CD4-positive, alpha-beta T cell (primary cell): Measurements from ENCODE around the gene ANKS1B. TPM values are rescaled to one million over a fixed set of nuclear protein-coding genes. Genes with fewer than 3 reads are reported as not detected.

Source experiments
- ATAC-seq: fragments of 200-7000 bp; cut with Tn5 transposase; one replicate; pipeline ENCODE4 v1.10.0; 2022; ENCODE audit warnings: mild to moderate bottlenecking; ENCODE audit not compliant: poor library complexity
- CTCF ChIA-PET: fragments of 350-600 bp; sonication (Branson Sonifier 250); formaldehyde crosslinking; loops from one replicate; lab custom pipeline; 2021; ENCODE audit warnings: antibody characterized with exemption, inconsistent platforms; lab: Charles Lee
- POLR2A ChIA-PET: fragments of 350-600 bp; sonication (Branson Sonifier 250); formaldehyde crosslinking; loops from one replicate; lab custom pipeline; 2021; ENCODE audit warnings: antibody characterized with exemption, inconsistent platforms; lab: Charles Lee
- DNase-seq, 14 experiments: peaks; one replicate each; pipeline ENCODE4 v3.0.0-alpha.2; 2013 to 2020; ENCODE audit warnings: mixed read lengths in 2 of 14
- H3K27ac ChIP-seq, 2 donors: one replicate each; pipeline versions ENCODE4 v1.5.1 to v1.7.0; 2013; ENCODE audit warnings: low read length in 2 of 2, low read depth in 1 of 2, mild to moderate bottlenecking in 1 of 2
- H3K27me3 ChIP-seq, 2 experiments: 1 replicate in 1 of 2; 2 replicates in 1 of 2; pipeline versions ENCODE4 v1.6.1 to v1.7.0; 2013; ENCODE audit warnings: low read length in 2 of 2, control low read depth in 1 of 2, mild to moderate bottlenecking in 1 of 2, moderate library complexity in 1 of 2; ENCODE audit not compliant: insufficient read depth in 2 of 2, control insufficient read depth in 1 of 2
- H3K36me3 ChIP-seq: one replicate; pipeline ENCODE4 v1.6.1; 2013; ENCODE audit warnings: low read length, control low read depth; ENCODE audit not compliant: insufficient read depth
- H3K4me1 ChIP-seq: one replicate; pipeline ENCODE4 v1.6.1; 2013; ENCODE audit warnings: low read length, control low read depth; ENCODE audit not compliant: insufficient read depth
- H3K4me3 ChIP-seq: one replicate; pipeline ENCODE4 v1.5.1; 2013; ENCODE audit warnings: mild to moderate bottlenecking, low read length, moderate library complexity
- H3K9me3 ChIP-seq, 2 experiments: 1 replicate in 1 of 2; 2 replicates in 1 of 2; pipeline versions ENCODE4 v1.6.1 to v1.7.0; 2013; ENCODE audit warnings: low read length in 2 of 2, mild to moderate bottlenecking in 2 of 2, control low read depth in 1 of 2, moderate library complexity in 1 of 2; ENCODE audit not compliant: control insufficient read depth in 1 of 2, insufficient read depth in 1 of 2
- H3K27ac Mint-ChIP-seq: one replicate; pipeline ENCODE4 v1.8.0; 2020; ENCODE audit warnings: mixed read lengths
- H3K27me3 Mint-ChIP-seq: one replicate; pipeline ENCODE4 v1.8.0; 2021; ENCODE audit warnings: mixed read lengths
- H3K36me3 Mint-ChIP-seq: one replicate; pipeline ENCODE4 v1.8.0; 2021; ENCODE audit warnings: low read depth, mixed read lengths
- H3K4me1 Mint-ChIP-seq: one replicate; pipeline ENCODE4 v1.8.0; 2021; ENCODE audit warnings: low read depth, mixed read lengths
- H3K4me3 Mint-ChIP-seq: one replicate; pipeline ENCODE4 v1.8.0; 2020; ENCODE audit warnings: mild to moderate bottlenecking, mixed read lengths
- H3K9me3 Mint-ChIP-seq: one replicate; pipeline ENCODE4 v1.8.0; 2020; ENCODE audit warnings: mixed read lengths
- CTCF ChIP-seq: fragments of 200-600 bp; IDR thresholded peaks from one replicate; pipeline ENCODE4 v1.8.0; 2022; ENCODE audit warnings: antibody characterized with exemption, mild to moderate bottlenecking
- intact Hi-C, 2 experiments: fragments of 100-400 bp; cut with DNase I in 1 of 2; cut with micrococcal nuclease in 1 of 2; formaldehyde crosslinking; loops; one replicate each; pipeline versions ENCODE4 v1.15.1 to v1.9.0; 2023 to 2025; cut with DNase I, micrococcal nuclease
- total RNA-seq, 174 experiments: library from RNA in 2 of 174; stranded (reverse) in 2 of 174; gene quantifications; one replicate each; pipeline ENCODE4 v1.2.3 and lab custom pipeline; 2021 to 2026

ANKS1B gene
- total RNA-seq, 2 experiments from 2014 or later = 0.16 to 1.1 TPM

DNA sequence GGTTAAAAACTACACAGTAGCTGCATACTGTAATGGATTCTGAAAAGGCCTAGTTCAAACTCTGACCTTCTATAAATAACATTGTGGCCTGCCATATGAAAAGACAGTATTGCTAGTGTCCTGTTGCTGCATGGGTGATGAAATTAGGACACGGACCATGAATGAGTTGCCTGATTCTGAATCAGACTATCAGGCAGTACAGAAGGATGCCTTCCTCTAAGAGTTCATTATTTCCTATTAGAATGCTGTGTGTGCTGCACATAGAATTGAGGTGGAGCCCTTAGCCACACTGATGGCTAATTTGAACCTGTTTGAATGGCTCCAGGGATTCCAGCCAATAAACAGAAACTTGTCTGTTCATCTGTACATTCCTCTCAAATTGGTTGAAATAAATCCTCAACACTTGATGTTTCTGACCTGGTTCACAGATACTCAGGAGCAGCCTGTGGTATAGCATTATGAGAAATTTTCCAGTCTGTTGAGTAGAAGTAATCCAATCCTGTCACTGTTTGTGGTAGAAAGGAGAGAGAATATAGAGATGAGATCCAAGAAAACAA is 856.4 kb downstream of the ANKS1B start:
- H3K27me3 ChIP-seq = peaks cover 0 to 4% of the 10 kb centered on the region in 2 experiments
- H3K27ac Mint-ChIP-seq = no peak overlapping the region
- H3K9me3 ChIP-seq = no peaks in the 10 kb centered on the region
- ATAC-seq (no peak), DNase-seq (no peak)
- no peak overlapping the region for H3K27ac ChIP-seq
- H3K4me3 Mint-ChIP-seq = no peak overlapping the region
- H3K4me1 ChIP-seq = no peaks in the 10 kb centered on the region
- ChIA-PET POLR2A (no interaction called here), CTCF (no interaction called here)
- no peaks in the 10 kb centered on the region for H3K27me3 Mint-ChIP-seq
- no peaks in the 10 kb centered on the region for H3K4me1 Mint-ChIP-seq
- H3K36me3 Mint-ChIP-seq = no peaks in the 10 kb centered on the region
- H3K9me3 Mint-ChIP-seq = peaks cover under 1% of the 10 kb centered on the region
- H3K4me3 ChIP-seq = no peak overlapping the region
- no peaks in the 10 kb centered on the region for H3K36me3 ChIP-seq
- intact Hi-C loops = no loop called here
- no peak for TF ChIP-seq CTCF

GRCh38 chr12:99122959-99123358 is 861.8 kb downstream of the ANKS1B start:
- Mint-ChIP-seq H3K9me3 (no peaks in the 10 kb centered on the region), H3K27me3 (no peaks in the 10 kb centered on the region), H3K4me1 (no peaks in the 10 kb centered on the region), H3K27ac (no peak overlapping the region), H3K4me3 (no peak overlapping the region), H3K36me3 (no peaks in the 10 kb centered on the region)
- TF ChIP-seq CTCF = no peak
- POLR2A ChIA-PET = no interaction called here
- CTCF ChIA-PET = no interaction called here
- no peaks in the 10 kb centered on the region for H3K4me1 ChIP-seq
- no peak overlapping the region for H3K27ac ChIP-seq
- H3K9me3 ChIP-seq = peaks cover 0 to 4% of the 10 kb centered on the region in 2 experiments
- DNase-seq (no peak), ATAC-seq (no peak)
- no peaks in the 10 kb centered on the region for H3K27me3 ChIP-seq
- intact Hi-C loops = no loop called here
- H3K4me3 ChIP-seq = no peak overlapping the region
- no peaks in the 10 kb centered on the region for H3K36me3 ChIP-seq

- H3K27ac ChIP-seq = no peak overlapping the region
- POLR2A ChIA-PET = no interaction called here
- Mint-ChIP-seq H3K9me3 (no peaks in the 10 kb centered on the region), H3K27me3 (no peaks in the 10 kb centered on the region), H3K27ac (no peak overlapping the region), H3K4me3 (no peak overlapping the region), H3K4me1 (no peaks in the 10 kb centered on the region), H3K36me3 (no peaks in the 10 kb centered on the region)
- no peaks in the 10 kb centered on the region for H3K36me3 ChIP-seq
- intact Hi-C loops = no loop called here
- ATAC-seq (no peak), DNase-seq (no peak)
- TF ChIP-seq CTCF = no peak
- H3K27me3 ChIP-seq = no peaks in the 10 kb centered on the region
- H3K4me3 ChIP-seq = no peak overlapping the region
- no peaks in the 10 kb centered on the region for H3K4me1 ChIP-seq
- CTCF ChIA-PET = no interaction called here
- H3K9me3 ChIP-seq = peaks cover 0 to 4% of the 10 kb centered on the region in 2 experiments
Measured at GRCh38 chr12:99122496-99122895, 862.2 kb downstream of the ANKS1B start.
